ENCODE results near the gene EHBP1L1.

EHBP1L1 gene

DNA sequence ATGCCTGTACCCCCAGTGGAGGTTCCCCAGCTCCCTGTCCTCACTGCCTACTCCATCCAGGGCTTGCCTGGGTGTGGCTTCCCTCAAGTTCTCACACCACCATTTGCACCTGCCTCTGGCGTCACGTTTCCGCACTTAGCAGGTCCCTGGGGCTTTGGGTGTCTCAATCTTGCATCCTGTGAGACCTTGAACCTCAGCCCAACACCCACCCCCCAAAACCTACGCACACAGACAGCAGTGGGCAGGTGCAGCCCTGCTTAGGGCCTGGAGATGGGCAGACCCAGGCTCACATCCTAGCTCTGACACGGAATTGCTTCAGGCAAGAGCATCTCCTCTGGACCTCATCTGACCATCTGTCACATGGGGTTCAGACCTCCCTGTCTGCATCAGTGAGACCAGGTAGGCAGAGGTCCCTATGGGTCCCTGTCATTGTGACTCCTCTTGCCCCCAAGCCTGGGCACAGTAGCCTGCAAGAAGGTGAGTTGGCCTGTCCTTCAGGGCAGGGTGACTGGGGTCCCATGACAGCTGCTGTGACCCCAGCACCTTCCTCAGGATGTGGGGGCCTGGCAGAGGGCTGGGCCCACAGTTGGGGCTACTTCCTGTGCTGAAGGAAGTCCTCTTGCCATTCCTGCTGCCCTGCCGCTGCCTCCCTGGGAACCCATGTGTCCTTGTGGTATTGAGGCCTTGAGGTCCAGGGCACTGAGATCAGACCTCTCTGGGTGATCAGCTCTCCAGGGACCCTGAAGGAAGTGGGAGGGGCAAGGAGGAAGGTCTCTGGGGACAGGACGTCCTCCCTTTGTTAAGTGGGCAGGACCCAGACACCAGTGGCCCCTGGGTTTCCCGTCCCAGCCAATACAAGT, 64.0 kb downstream of the EHBP1L1 start:
- no peak for DNase-seq

DNA sequence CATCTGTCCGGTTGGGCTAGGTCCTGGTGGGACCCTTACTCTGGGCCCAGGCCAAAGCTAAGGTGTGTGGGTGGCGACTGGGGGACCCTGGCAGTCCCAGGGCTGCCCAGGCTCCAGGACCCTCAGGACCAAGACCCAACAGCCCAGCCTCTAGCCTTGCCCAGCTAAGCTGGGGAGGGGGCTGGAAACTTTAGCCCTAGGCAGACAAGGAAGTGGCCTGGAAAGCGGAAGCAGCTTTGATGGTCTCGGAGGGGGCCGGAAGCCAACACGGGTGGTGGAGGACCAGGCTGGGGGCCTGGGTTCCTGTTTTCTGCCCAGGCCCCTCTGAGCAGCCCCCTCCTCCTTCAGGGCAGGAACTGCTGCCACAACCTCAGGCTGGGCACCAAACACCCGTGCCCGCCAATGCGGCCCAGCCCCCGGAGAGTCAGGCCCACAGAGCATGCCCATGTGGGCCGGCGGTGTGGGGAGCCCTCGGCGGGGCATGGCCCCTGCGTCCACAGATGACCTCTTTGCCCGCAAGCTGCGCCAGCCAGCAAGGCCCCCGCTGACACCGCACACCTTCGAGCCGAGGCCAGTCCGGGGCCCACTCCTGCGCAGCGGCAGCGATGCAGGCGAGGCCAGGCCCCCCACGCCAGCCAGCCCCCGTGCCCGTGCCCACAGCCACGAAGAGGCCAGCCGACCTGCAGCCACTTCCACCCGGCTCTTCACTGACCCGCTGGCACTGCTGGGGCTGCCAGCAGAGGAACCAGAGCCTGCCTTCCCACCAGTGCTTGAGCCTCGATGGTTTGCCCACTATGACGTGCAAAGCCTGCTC, 64.8 kb downstream of the EHBP1L1 start:
- no peak for DNase-seq

DNA sequence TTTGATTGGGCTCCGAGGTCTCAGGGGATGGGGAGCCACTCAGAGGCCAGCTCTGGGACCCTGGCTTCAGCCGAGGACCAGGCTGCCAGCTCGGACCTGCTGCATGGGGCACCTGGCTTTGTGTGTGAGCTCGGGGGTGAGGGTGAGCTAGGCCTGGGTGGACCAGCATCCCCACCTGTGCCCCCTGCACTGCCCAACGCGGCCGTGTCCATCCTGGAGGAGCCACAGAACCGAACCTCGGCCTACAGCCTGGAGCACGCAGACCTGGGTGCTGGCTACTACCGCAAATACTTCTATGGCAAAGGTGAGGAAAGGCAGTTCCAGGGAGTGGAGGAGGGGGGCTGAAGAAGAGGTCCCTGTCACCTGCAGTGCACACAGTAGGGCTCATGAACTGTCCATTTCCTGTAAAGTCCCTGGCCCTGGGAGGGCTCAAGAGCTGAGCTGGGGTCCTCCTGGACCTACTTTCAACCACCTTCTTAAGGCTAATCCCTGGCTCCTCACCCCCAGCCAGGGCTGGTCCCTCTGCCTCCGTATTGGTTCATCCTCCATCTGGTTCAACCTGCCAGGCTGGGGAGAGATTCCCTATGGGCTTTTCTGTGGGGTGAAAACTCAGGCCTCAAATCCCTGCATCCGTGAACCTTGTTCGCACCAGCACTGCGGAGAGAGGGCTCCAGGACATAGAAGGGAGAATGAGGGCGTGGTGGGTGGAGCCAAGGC, 65.6 kb downstream of the EHBP1L1 start:
- no peak for DNase-seq

All from HCEC 1CT (cell line).